ENCODE measurements around the gene KCNIP4.

KCNIP4 gene

GRCh38 chr4:21645776-21646175, 302.8 kb downstream of the KCNIP4 start:
- H3K4me3 Mint-ChIP-seq = no peak overlapping the region
- H3K27ac Mint-ChIP-seq = no peak overlapping the region
- peaks cover 3% of the 10 kb centered on the region for H3K9me3 Mint-ChIP-seq
- no peaks in the 10 kb centered on the region for H3K27me3 Mint-ChIP-seq
- no peaks in the 10 kb centered on the region for H3K4me1 Mint-ChIP-seq
- no peak for ATAC-seq (ENCODE audit: low read depth)
- no peak for DNase-seq (ENCODE audit: low spot score in 2 of 2)
- no peaks in the 10 kb centered on the region for H3K36me3 Mint-ChIP-seq

DNA sequence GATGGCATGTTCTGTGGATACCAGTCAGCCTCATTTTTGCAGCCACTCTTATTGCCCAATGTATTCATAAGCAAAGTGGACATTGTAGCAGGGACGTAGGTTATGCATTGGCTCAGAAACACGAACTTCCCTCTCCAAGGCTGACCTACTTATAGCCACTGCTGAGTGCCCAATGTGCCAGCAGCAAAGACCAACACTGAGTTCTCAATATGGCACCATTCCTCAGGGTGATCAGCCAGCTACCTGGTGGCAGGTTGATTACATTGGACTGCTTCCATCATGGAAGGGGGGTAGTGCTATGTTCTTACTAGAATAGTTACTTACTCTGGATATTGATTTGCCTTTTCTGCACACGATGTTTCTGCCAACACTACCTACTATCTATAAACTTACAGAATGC, 306.9 kb downstream of the KCNIP4 start:
- no peak overlapping the region for H3K27ac Mint-ChIP-seq
- no peaks in the 10 kb centered on the region for H3K4me1 Mint-ChIP-seq
- ATAC-seq (ENCODE audit: low read depth) = no peak
- H3K27me3 Mint-ChIP-seq = no peaks in the 10 kb centered on the region
- H3K4me3 Mint-ChIP-seq = no peak overlapping the region
- DNase-seq (ENCODE audit: low spot score in 2 of 2) = no peak
- H3K9me3 Mint-ChIP-seq = peaks cover 3% of the 10 kb centered on the region
- H3K36me3 Mint-ChIP-seq = no peaks in the 10 kb centered on the region

GRCh38 chr4:21638171-21638725, 310.3 kb downstream of the KCNIP4 start:
- H3K4me1 Mint-ChIP-seq = no peaks in the 10 kb centered on the region
- no peaks in the 10 kb centered on the region for H3K9me3 Mint-ChIP-seq
- H3K27ac Mint-ChIP-seq = no peak overlapping the region
- H3K4me3 Mint-ChIP-seq = no peak overlapping the region
- no peak for ATAC-seq (ENCODE audit: low read depth)
- H3K27me3 Mint-ChIP-seq = no peaks in the 10 kb centered on the region
- no peaks in the 10 kb centered on the region for H3K36me3 Mint-ChIP-seq
- DNase-seq (ENCODE audit: low spot score in 2 of 2) = no peak

- Mint-ChIP-seq H3K36me3 (no peaks in the 10 kb centered on the region), H3K27me3 (no peaks in the 10 kb centered on the region), H3K27ac (no peak overlapping the region), H3K9me3 (peaks cover 9% of the 10 kb centered on the region), H3K4me1 (no peaks in the 10 kb centered on the region), H3K4me3 (no peak overlapping the region)
- ATAC-seq (ENCODE audit: low read depth) (no peak), DNase-seq (ENCODE audit: low spot score in 2 of 2) (no peak)
Measured at GRCh38 chr4:21628916-21629610, 319.5 kb downstream of the KCNIP4 start.

DNA sequence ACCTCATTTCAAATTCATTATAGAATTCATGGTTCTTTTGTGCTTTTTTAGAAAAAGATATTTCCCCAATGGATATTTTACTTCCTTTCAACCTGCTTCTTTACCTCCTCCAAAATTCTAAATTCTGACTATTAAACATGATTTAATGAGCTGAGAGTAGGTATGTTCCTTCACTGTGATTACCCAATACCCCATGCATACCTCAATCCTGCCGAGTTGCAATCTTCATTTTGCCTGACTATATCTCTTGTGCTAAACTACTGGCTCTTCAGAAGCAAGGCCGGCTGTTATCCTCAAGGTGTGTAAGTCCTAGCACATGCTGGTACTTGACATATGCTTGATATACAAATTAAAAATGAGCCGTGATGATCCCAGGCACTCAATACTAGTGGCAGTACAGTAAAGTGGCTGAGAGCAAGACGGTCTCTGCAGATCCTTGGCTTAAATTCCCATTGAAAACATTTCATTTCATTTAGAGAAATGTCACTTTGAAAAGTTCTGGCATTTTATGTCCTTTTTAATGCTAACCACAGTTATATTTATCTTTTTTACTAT, 320.4 kb downstream of the KCNIP4 start:
- peaks cover 10% of the 10 kb centered on the region for H3K9me3 Mint-ChIP-seq
- no peaks in the 10 kb centered on the region for H3K4me1 Mint-ChIP-seq
- ATAC-seq (ENCODE audit: low read depth) = no peak
- no peak overlapping the region for H3K4me3 Mint-ChIP-seq
- H3K27me3 Mint-ChIP-seq = no peaks in the 10 kb centered on the region
- no peak overlapping the region for H3K27ac Mint-ChIP-seq
- no peaks in the 10 kb centered on the region for H3K36me3 Mint-ChIP-seq
- no peak for DNase-seq (ENCODE audit: low spot score in 2 of 2)

GRCh38 chr4:21625447-21625846, 323.1 kb downstream of the KCNIP4 start:
- Mint-ChIP-seq H3K4me3 (no peak overlapping the region), H3K9me3 (peaks cover 5% of the 10 kb centered on the region), H3K4me1 (no peaks in the 10 kb centered on the region), H3K27ac (no peak overlapping the region), H3K27me3 (no peaks in the 10 kb centered on the region), H3K36me3 (no peaks in the 10 kb centered on the region)
- ATAC-seq (ENCODE audit: low read depth) (no peak), DNase-seq (ENCODE audit: low spot score in 2 of 2) (no peak)

DNA sequence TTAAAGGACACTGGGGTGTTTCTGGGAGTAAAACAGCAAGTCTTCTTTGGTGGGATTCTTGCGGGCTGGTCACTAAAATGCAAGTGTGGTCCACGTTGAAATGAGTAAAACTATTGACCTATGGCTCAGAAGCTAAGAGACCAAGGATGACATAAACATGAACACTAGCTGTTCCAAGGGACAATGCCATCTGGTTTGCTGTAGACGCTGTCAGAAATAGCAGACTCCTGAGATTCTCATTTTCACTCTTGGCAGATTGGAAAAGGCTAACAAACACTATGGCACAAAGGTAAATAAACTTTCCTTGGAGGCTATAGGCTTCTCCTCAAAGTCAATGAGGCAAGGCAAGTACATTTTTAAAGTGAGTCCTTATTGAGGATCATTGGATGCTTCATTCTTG, 343.6 kb downstream of the KCNIP4 start:
- no peaks in the 10 kb centered on the region for H3K27me3 Mint-ChIP-seq
- no peaks in the 10 kb centered on the region for H3K4me1 Mint-ChIP-seq
- no peak for DNase-seq (ENCODE audit: low spot score in 2 of 2)
- H3K36me3 Mint-ChIP-seq = no peaks in the 10 kb centered on the region
- no peak overlapping the region for H3K4me3 Mint-ChIP-seq
- peaks cover 11% of the 10 kb centered on the region for H3K9me3 Mint-ChIP-seq
- no peak for ATAC-seq (ENCODE audit: low read depth)
- H3K27ac Mint-ChIP-seq = no peak overlapping the region

- DNase-seq (ENCODE audit: low spot score in 2 of 2) (no peak), ATAC-seq (ENCODE audit: low read depth) (no peak)
- no peaks in the 10 kb centered on the region for H3K36me3 Mint-ChIP-seq
- no peak overlapping the region for H3K4me3 Mint-ChIP-seq
- H3K4me1 Mint-ChIP-seq = no peaks in the 10 kb centered on the region
- no peaks in the 10 kb centered on the region for H3K27me3 Mint-ChIP-seq
- H3K27ac Mint-ChIP-seq = no peak overlapping the region
- H3K9me3 Mint-ChIP-seq = peaks cover 10% of the 10 kb centered on the region
Measured at GRCh38 chr4:21596521-21596920, 352.1 kb downstream of the KCNIP4 start.

GRCh38 chr4:21593671-21594001, 354.9 kb downstream of the KCNIP4 start:
- Mint-ChIP-seq H3K27me3 (no peaks in the 10 kb centered on the region), H3K36me3 (no peaks in the 10 kb centered on the region), H3K4me3 (no peak overlapping the region), H3K27ac (no peak overlapping the region), H3K4me1 (no peaks in the 10 kb centered on the region), H3K9me3 (peaks cover 7% of the 10 kb centered on the region)
- DNase-seq (ENCODE audit: low spot score in 2 of 2) = no peak
- no peak for ATAC-seq (ENCODE audit: low read depth)

DNA sequence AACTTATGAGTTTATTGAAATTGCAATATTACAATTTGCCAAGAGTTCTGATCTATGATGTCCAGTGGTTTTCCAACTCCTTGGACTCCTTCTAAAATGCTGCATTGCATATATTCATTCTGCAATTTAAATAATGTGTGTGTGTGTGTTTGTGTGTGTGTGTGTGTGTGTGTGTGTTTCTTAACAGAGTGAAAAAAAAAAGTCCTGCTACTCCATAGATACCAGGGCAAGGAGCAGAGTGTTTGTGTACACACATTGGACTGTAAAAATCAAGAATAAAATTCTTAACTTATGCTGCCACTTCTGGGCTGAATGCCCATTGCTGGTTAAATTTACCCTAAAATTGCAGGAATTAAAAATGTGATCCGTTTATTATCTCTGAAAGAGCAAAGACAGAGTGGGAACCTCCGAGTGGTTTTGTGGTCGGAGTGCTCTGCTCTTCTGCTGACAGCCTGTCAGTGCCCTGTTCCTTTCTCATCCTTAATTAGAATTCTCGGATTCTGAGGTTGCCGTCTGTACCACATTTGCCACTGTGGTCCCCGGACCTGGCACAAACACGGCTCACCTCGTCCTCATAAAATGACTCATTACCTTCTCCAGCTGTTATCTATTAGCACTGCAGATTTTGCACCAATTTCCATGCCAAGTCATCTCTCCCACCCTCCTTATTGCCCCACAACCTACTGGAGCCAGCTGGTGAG, 355.5 kb downstream of the KCNIP4 start:
- Mint-ChIP-seq H3K27me3 (no peaks in the 10 kb centered on the region), H3K27ac (no peak overlapping the region), H3K36me3 (no peaks in the 10 kb centered on the region), H3K9me3 (peaks cover 7% of the 10 kb centered on the region), H3K4me3 (no peak overlapping the region), H3K4me1 (no peaks in the 10 kb centered on the region)
- ATAC-seq (ENCODE audit: low read depth) (no peak), DNase-seq (ENCODE audit: low spot score in 2 of 2) (no peak)

- Mint-ChIP-seq H3K4me1 (no peaks in the 10 kb centered on the region), H3K9me3 (peaks cover 7% of the 10 kb centered on the region), H3K36me3 (no peaks in the 10 kb centered on the region), H3K27ac (no peak overlapping the region), H3K4me3 (no peak overlapping the region), H3K27me3 (no peaks in the 10 kb centered on the region)
- DNase-seq (ENCODE audit: low spot score in 2 of 2) (no peak), ATAC-seq (ENCODE audit: low read depth) (no peak)
Measured at GRCh38 chr4:21577056-21577455, 371.5 kb downstream of the KCNIP4 start.

GRCh38 chr4:21571100-21571499, 377.5 kb downstream of the KCNIP4 start:
- peaks cover 4% of the 10 kb centered on the region for H3K9me3 Mint-ChIP-seq
- DNase-seq (ENCODE audit: low spot score in 2 of 2) = no peak
- H3K27ac Mint-ChIP-seq = no peak overlapping the region
- H3K4me3 Mint-ChIP-seq = no peak overlapping the region
- no peaks in the 10 kb centered on the region for H3K36me3 Mint-ChIP-seq
- ATAC-seq (ENCODE audit: low read depth) = no peak
- no peaks in the 10 kb centered on the region for H3K4me1 Mint-ChIP-seq
- H3K27me3 Mint-ChIP-seq = no peaks in the 10 kb centered on the region

DNA sequence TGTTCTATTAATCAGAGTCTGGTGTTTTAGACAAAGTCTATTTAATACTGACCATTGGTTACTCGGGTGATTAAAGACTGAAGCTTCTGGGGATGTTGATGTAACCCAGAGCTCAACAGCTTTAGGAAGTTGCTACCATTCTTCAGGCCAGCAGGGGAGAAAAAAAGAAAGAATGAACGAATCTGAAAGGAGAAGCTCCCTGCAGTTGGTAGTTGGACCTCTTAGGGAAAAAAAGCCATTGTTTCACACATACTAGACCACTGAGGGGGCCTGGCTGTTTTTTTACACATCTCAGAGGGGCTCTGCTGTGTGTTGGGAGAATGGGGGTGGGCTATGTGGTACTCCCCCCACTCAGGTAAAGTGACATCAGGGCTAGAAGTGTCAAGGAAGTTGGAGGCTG, 378.9 kb downstream of the KCNIP4 start:
- ATAC-seq (ENCODE audit: low read depth) (no peak), DNase-seq (ENCODE audit: low spot score in 2 of 2) (no peak)
- no peak overlapping the region for H3K27ac Mint-ChIP-seq
- no peak overlapping the region for H3K4me3 Mint-ChIP-seq
- no peaks in the 10 kb centered on the region for H3K27me3 Mint-ChIP-seq
- H3K9me3 Mint-ChIP-seq = peaks cover 6% of the 10 kb centered on the region
- no peaks in the 10 kb centered on the region for H3K36me3 Mint-ChIP-seq
- H3K4me1 Mint-ChIP-seq = no peaks in the 10 kb centered on the region

DNA sequence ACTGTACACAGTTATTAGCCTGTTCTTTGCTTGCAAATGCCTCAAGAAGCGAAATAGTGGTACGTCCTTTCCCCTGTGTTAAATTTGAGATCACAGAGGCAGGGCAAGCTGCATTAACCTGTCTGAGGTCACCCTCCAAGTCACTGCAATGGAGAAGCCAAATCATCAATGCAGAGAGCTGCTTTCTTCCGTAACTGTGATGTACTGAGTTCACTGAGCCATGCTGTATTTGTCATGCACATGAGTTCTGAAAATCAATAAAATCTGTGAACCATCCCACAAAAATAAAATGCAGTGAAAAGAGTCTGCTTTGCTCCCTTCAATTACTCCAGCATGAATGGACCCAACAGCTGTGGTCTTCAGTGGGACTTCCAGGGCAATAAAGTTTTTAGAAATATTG, 393.5 kb downstream of the KCNIP4 start:
- no peak for ATAC-seq (ENCODE audit: low read depth)
- Mint-ChIP-seq H3K4me1 (no peaks in the 10 kb centered on the region), H3K9me3 (no peaks in the 10 kb centered on the region), H3K27me3 (no peaks in the 10 kb centered on the region), H3K4me3 (no peak overlapping the region), H3K36me3 (no peaks in the 10 kb centered on the region), H3K27ac (no peak overlapping the region)
- DNase-seq (ENCODE audit: low spot score in 2 of 2) = no peak

Measured in memory B cell (primary cell).